ENCODE data around the gene PRKG1. TPM values are rescaled to one million over a fixed set of nuclear protein-coding genes. Genes with fewer than 3 reads are reported as not detected.

PRKG1 gene
- total and polyA plus RNA-seq, 2 experiments from 2014 or later = 18.2 to 21.1 TPM

GRCh38 chr10:52106011-52106410 is 1031.7 kb downstream of the PRKG1 start (continued):
- TF ChIP-seq ETS1 (IDR thresholded peaks at IDR 0.05) = no peak

- no peaks in the 10 kb centered on the region for H3K79me2 ChIP-seq (replicated peaks; ENCODE audit: insufficient read depth)
- 0 out of 2 replicates have a peak, but pooled peaks cover 4% of the 10 kb centered on the region for H3K36me3 ChIP-seq (ENCODE audit: insufficient read depth)
- H4K20me1 ChIP-seq (replicated peaks; ENCODE audit: insufficient read depth) = no peaks in the 10 kb centered on the region
- DNase-seq (ENCODE audit: low spot score) (peak; percentile 59), ATAC-seq (peak; percentile 84)
- Mint-ChIP-seq H3K27ac (no peak overlapping the region; the same call in 1 of the 2 replicates), H3K9me3 (peaks cover 7% of the 10 kb centered on the region; the same call in 2 of the 3 replicates), H3K36me3 (ENCODE audit: low read depth) (peaks cover 11% of the 10 kb centered on the region; the same call in 2 of the 3 replicates), H3K27me3 (ENCODE audit: insufficient read depth, low read depth, poor library complexity) (peaks cover 2% of the 10 kb centered on the region), H3K4me3 (no peak overlapping the region), H3K4me1 (peaks cover 9% of the 10 kb centered on the region; the same call in 2 of the 3 replicates)
- no peak overlapping the region for H3K4me2 ChIP-seq
- H3K4me3 ChIP-seq = no peak overlapping the region
- no peaks in the 10 kb centered on the region for H3K27me3 ChIP-seq (ENCODE audit: insufficient read depth)
- H3K4me1 ChIP-seq (ENCODE audit: insufficient read depth) = no peaks in the 10 kb centered on the region
- H3K9me2 ChIP-seq (ENCODE audit: insufficient read depth) = no peaks in the 10 kb centered on the region
- no peaks in the 10 kb centered on the region for H3F3A ChIP-seq (replicated peaks; ENCODE audit: low read depth)
- TF ChIP-seq CREB1 (CRISPR knock-in tag; IDR thresholded peaks at IDR 0.05; ENCODE audit: low read depth) (no peak), EZH2 (IDR thresholded peaks at IDR 0.05; ENCODE audit: low read depth, unreplicated experiment) (no peak), CTCF (conservative IDR thresholded peaks at IDR 0.05; ENCODE audit: low read depth in 2 of 2) (no peak)
- H2AFZ ChIP-seq = no peak overlapping the region
- no peak overlapping the region for H3K27ac ChIP-seq (ENCODE audit: low read depth)
Measured at GRCh38 chr10:52106899-52107298, 1032.6 kb downstream of the PRKG1 start.

GRCh38 chr10:52108236-52108635 is 1033.9 kb downstream of the PRKG1 start:
- TF ChIP-seq CTCF (conservative IDR thresholded peaks at IDR 0.05; ENCODE audit: low read depth in 2 of 2) (no peak), ZNF331 (CRISPR knock-in tag; IDR thresholded peaks at IDR 0.05; ENCODE audit: low read depth) (no peak), POLR2AphosphoS5 (IDR thresholded peaks at IDR 0.05; ENCODE audit: low read depth) (no peak)
- no peak overlapping the region for H3K4me3 Mint-ChIP-seq
- ATAC-seq = no peak
- peaks cover 2% of the 10 kb centered on the region for H3K27me3 Mint-ChIP-seq (ENCODE audit: insufficient read depth, low read depth, poor library complexity)
- DNase-seq (ENCODE audit: low spot score) = no peak
- H3K27ac Mint-ChIP-seq = no peak overlapping the region
- Histone ChIP-seq H4K20me1 (replicated peaks; ENCODE audit: insufficient read depth) (no peaks in the 10 kb centered on the region), H3K27me3 (ENCODE audit: insufficient read depth) (no peaks in the 10 kb centered on the region), H3K79me2 (replicated peaks; ENCODE audit: insufficient read depth) (no peaks in the 10 kb centered on the region), H3K27ac (ENCODE audit: low read depth) (no peak overlapping the region), H3K4me2 (no peak overlapping the region), H3K4me3 (no peak overlapping the region), H3K36me3 (ENCODE audit: insufficient read depth) (0 out of 2 replicates have a peak, but pooled peaks cover 4% of the 10 kb centered on the region), H3F3A (replicated peaks; ENCODE audit: low read depth) (no peaks in the 10 kb centered on the region), H3K4me1 (ENCODE audit: insufficient read depth) (peaks cover 3% of the 10 kb centered on the region; the same call in 1 of the 2 replicates), H3K9me2 (ENCODE audit: insufficient read depth) (no peaks in the 10 kb centered on the region), H2AFZ (no peak overlapping the region)
- peaks cover 11% of the 10 kb centered on the region; the same call in 2 of the 3 replicates for H3K4me1 Mint-ChIP-seq
- peaks cover 1% of the 10 kb centered on the region; the same call in 2 of the 3 replicates for H3K36me3 Mint-ChIP-seq (ENCODE audit: low read depth)
- H3K9me3 Mint-ChIP-seq = peaks cover 1% of the 10 kb centered on the region; the same call in 1 of the 3 replicates

Data from GM23338 (cell line).